ENCODE measurements around the gene PCDHGA4.
"Not testable (repeated sequence)": the region's sequence is repeated elsewhere in the genome, so short reads cannot be mapped to it uniquely, and the experiment has no call there.

PCDHGA4 gene

DNA sequence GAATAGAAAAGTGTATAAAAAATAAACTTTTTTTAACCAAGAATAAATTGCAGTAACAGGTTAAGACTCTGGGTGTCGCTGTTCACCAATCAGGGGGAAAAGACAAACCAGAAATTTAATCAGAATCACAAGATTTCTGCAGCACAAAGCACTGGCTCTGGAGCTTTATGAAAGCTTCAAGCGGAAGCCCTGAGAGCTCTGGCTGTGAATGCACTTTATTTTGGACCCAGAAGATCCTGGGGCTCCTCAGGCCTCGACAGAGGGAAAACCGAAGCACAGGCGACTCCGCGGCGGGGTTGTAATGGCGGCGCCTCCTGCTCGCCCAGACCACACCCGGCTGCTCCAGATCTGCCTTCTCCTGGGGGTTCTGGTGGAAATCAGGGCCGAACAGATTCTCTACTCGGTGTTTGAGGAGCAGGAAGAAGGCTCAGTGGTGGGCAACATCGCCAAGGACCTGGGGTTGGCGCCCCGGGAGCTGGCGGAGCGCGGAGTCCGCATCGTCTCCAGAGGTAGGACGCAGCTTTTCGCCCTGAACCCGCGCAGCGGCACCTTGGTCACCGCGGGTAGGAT, at the start of gene PCDHGA4:
Gene PCDHGA4, plus strand, starts transcription at position 122 of the 570 bp plus-strand sequence. Its CDS starts 87 bp downstream, at position 209.
- no peak for DNase-seq

DNA sequence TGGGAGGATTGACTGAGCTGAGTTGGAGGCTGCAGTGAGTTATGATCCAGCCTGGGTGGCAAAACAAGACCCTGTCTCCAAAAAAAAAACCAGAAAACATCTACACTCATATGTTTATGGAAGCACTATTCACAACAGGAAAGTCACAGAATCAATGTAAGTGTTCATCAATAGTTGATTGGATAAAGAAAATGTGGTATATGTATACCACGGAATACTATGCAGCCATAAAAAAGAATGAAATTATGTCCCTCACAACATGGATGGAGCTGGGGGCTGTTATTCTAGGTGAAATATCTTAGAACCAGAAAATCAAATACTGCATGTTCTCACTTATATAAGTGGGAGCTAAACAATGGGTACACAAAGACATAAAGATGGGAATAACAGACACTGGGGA, 48.2 kb upstream of the PCDHGA4 start:
- no peak for DNase-seq

DNA sequence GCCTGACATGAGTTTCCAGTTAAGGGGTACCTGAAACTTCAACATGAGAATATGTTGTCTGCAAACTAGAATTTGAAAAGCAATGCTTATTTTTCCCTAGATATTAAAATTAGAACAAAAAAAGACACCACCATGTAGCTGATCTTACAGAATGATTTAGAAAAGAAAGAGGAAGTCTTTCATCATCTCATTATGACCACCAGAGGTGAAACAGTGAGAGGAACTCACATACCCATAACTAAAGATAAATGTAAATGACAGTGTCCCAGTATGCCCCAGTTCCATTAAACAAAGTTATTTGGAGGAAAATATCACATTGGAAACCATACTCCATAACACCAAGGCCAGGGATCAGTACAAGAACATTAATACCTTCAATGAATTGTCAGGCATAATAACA, 41.1 kb upstream of the PCDHGA4 start:
- DNase-seq = no peak

DNA sequence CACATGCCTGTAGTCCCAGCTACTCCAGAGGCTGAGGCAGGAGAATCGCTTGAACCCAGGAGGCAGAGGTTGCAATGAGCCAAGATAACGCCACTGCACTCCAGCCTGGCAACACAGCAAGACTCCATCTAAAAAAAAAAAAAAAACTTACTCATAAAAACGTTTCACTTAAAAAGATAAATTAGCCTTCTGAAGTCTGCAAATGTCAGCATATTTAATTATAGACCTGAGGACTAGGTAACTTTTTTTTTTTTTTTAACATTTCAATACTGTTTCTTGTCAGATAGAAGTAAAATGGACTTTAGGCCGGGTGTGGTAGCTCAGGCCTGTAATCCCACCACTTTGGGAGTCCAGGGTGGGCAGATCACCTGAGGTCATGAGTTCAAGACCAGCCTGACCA, 37.9 kb upstream of the PCDHGA4 start:
- not testable (repeated sequence) for DNase-seq

DNA sequence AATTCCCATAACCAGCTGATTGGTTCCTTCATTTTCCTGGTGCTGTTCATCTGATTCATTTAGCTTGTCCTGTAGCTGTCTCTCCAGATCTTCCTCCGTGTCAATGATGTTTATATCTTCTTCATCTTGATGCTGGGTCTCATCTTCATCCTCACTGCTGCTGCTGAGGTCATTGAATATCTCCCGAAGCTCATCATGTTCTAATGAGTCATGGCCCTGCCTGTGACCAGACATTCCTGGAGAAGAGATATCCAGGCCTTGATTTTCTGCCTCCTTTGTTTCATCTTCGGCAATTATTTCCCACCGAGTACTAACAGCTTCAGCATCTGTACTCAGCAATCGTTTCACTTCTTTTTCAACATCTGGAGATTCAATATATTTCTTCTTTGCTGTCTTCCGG, 35.6 kb upstream of the PCDHGA4 start:
- DNase-seq = no peak

DNA sequence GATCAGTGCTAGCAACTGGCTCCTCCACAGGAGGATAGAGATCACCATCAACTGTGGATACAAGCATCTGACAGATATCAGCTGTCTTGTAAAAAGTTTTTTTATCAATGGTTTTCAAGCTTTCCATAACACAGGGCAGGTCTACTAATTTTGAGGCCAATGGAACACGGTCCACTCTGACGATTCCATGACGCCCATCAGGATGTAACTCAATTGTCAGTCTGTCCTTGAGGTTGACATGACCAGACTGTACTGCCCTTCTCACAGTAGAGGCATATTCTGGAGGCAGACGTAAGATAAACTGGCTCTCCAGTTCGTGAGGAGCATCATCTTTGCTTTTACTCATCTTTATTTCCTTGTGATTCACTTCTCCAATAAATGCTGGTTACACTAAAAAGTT, 35.1 kb upstream of the PCDHGA4 start:
- no peak for DNase-seq

DNA sequence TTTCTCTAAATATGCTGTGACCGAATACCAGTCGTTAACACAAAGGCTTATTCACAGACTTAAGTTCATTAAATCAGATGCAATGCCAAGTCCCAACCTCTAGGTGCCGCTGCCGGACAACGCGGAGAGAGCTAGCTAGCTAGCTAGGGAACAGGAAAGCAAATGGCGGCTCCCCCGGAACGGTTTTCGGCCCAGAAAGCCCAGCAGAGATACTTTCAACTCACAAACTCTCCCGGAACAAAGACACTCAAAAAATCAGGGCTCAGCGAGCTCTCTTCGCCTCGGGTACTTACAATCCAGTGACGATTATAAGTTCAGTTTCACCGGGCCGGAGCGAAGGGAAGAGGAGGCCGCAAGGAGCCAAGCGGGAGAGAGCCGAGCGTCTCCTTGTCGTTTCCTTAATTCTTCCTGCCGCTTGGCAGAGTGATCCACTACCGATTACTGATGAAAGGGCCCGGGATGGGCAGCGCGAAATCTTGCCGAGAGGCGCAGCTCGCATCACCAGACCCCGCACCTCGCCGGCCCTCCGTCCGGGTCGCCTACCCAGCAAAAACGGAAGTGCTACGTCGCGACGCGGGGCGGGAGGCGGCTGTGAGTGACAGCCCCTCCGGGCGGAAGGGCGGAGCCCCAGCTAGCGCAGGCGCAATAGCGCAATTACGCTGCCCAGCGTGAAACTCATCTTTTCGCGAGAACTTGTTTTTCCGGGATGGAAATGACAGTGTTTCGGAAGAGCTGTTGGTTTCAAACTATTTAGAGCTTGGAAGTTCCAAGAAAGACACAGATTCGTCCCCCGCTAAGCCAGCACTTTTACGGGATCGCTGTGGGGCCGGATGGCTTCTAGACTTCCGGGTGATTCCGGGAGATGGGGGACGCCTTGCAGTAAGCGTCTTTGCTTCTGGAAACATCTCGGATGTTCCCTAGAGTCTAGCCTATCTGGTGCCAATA, 34.3 kb upstream of the PCDHGA4 start, which contains the start of gene TAF7:
Gene TAF7, minus strand, starts transcription at position 560 of the 945 bp plus-strand sequence. CDS start 740 bp downstream, outside the sequence.
- peak; percentile 76 for DNase-seq

DNA sequence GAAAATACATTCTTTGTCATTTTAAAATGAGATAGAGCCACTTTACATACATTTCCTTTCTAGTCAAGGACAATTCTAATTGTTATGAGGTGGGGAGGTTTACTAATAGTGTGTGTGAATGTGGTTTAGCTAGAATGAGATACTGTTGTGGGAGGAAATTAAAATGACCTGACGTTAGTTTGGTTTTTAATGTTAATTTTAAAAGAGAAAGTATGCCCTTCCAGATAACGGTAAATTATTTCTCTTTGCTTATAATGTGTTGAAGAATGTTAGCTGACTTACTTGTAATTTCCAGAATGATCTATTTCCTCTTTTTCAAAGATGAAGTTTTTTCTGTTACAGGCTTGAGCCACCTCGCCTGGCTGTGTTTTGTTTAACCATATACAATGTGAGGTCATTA, 32.6 kb upstream of the PCDHGA4 start:
- no peak for DNase-seq

DNA sequence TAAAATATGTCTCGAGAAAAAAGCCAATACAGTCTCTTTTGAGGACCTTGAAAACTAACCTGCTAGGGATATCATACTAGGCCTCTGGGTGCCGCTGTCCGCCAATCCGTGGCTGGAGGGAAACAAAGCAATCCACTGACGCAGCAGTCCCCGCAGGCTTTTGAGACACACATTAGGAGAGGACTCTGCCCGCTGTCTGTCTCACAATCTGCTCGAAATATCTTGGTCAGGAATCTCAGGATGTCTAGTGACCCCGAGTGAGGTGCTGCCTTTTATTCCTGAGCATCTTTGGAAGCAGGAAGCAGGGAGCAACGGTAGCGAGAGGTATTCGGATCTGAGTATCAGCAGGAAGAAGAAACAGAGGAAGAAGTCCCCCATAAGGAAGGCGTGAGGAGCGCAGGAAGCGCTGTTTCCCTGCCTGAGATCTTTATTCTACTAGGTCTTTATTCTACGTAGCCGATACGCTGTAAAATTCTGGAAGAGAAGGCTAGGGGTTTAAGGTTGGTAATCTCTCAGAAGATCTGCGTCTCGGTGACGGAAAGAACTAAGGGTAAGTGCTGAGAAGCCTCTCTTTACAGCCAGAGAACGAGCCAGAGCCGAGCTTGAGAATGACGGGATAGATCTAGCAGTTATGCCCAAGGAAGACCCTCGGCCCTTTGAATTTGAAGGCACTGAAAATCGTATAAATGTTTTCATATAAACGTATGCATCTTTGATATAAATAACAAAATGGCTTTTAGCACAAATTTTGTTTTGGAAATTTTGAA, 28.6 kb upstream of the PCDHGA4 start:
- peak; percentile 11 for DNase-seq

DNA sequence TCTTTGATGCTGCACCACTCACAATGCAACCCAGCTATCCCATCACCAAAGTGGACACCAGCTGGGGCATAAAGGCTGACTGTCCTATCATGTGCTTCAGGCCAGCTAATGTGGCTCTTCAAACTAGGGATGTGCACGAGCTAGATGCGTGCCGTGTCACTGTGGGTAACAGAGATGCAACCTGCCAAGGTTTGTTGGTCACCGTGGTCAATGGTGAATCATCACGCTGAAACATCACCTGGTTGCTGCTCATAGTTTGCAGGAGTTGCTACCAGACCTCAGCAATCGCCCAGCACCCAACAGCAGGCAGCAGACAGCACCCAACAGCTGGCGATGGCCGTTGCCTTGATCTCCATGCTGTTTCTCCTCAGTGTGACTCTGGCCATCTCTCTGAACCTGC, 26.6 kb upstream of the PCDHGA4 start:
- DNase-seq = no peak

DNA sequence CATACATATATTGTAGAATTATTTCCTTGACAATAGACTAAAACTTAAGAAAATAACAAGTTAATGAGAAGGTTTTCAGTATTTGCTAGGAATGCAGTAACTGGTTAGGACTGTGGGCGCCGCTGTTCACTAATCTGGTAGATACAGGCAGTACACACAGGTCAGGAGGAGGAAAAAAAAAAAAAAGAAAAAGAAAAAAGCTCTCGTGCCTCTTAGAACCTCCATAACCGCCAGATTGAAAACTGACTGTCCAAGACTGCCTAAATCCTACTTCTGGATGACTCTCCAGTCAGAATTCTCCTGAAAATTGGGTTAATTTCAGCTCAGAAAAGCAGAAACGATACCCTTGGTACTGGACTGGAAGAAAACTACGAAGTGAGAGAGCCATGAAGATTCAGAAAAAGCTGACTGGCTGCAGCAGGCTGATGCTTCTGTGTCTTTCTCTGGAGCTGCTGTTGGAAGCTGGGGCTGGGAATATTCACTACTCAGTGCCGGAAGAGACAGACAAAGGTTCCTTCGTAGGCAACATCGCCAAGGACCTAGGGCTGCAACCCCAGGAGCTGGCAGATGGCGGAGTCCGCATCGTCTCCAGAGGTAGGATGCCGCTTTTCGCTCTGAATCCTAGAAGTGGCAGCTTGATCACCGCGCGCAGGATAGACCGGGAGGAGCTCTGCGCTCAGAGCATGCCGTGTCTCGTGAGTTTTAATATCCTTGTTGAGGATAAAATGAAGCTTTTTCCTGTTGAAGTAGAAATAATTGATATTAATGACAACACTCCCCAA, 24.3 kb upstream of the PCDHGA4 start, which contains the start of gene PCDHGA1:
Gene PCDHGA1, plus strand, starts transcription at position 216 of the 782 bp plus-strand sequence.
- peak; percentile 34 for DNase-seq

DNA sequence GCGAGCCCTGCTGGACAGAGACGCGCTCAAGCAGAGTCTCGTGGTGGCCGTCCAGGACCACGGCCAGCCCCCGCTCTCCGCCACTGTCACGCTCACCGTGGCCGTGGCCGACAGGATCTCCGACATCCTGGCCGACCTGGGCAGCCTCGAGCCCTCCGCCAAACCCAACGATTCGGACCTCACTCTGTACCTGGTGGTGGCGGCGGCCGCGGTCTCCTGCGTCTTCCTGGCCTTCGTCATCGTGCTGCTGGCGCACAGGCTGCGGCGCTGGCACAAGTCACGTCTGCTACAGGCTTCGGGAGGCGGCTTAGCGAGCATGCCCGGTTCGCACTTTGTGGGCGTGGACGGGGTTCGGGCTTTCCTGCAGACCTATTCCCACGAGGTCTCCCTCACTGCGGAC, 22.2 kb upstream of the PCDHGA4 start:
- DNase-seq = not testable (repeated sequence)

DNA sequence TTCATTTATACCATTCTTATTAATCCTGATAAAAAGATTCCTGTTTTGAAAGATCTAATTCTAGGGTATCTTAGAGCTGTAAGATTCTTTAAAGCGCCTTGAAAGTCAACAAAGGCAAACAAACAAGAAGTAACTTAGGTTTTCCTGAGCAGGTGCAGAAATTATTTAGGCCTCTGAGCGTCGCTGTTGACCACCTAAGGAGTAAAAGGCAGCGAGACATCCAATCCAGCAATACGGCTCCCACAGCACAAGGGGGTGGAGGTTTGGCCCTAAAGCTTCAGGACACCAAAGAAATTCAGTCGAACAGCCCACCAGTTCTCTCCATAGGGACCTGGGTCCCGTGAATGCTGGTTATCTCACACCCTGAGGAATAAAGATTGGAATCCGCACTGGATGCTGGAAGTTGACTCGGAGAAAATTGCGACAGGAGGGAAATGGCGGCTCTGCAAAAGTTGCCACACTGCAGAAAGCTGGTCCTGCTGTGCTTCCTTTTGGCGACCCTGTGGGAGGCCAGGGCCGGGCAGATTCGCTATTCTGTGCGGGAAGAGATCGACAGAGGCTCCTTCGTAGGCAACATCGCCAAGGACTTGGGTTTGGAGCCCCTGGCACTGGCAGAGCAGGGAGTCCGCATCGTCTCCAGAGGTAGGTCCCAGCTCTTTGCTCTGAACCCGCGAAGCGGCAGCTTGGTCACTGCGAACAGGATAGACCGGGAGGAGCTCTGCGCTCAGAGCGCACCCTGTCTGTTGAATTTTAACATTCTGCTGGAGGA, 16.1 kb upstream of the PCDHGA4 start, which contains the start of gene PCDHGA2:
Gene PCDHGA2, plus strand, starts transcription at position 223 of the 769 bp plus-strand sequence.
- no peak for DNase-seq

DNA sequence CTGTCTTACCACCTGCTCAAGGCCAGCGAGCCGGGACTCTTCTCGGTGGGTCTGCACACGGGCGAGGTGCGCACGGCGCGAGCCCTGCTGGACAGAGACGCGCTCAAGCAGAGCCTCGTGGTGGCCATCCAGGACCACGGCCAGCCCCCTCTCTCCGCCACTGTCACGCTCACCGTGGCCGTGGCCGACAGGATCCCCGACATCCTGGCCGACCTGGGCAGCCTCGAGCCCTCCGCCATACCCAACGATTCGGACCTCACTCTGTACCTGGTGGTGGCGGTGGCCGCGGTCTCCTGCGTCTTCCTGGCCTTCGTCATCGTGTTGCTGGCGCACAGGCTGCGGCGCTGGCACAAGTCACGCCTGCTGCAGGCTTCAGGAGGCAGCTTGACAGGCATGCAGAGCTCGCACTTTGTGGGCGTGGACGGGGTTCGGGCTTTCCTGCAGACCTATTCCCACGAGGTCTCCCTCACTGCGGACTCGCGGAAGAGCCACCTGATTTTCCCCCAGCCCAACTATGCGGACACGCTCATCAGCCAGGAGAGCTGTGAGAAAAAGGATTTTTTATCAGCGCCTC, 14.0 kb upstream of the PCDHGA4 start:
- DNase-seq = not testable (repeated sequence)

DNA sequence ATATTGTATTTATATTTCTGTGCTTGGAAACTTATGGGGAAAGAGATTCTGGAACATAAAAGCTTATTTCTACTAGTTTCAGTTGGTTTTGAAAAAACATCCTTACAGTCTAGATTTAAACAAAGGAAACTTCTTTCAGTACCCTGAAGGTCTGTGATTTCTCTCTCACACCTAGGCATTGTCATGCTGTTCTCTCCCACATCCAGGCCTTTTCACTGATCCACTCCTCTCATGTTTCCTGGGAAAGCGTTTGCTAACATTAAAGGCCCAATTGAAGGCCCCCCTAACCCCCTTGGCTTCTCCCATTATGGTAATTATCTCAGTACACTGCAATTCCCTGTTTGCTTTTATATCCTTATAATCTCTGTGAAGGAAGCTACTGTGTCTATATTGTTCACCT, 12.0 kb upstream of the PCDHGA4 start:
- DNase-seq = no peak

DNA sequence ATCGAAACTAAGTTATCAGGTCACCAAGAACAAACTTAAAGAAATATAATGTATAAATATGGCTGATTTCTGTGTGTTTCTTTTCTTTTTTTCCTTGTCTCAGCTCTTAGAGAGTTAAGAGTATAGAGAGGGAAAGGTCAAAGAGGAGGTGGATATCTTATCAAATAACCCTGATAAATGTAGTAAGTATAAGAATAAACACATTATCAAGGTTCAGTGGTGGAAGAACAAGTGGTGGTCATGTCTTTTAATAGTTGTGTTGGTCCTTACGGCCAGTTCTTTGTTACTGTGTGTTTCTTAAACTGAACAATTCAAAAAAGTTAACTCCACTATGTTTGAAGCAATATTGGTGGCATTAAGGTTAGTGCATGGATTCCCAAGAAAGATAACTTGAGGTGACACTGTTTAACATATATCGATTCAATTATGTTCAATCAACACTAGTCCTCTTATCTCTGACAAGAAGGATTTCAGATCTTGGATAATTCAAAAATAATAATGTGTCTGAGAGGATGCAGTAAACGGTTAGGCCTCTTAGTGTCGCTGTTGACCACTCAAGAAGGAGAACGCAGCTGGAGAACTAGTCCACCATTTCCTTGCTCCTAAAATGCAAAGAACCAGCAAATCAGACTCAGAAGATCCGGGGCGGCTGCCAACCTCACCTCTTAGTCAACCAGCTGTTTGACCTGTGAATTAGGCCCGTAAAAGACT, 11.4 kb upstream of the PCDHGA4 start, which contains the start of gene PCDHGA3:
Gene PCDHGA3, plus strand, starts transcription at position 588 of the 711 bp plus-strand sequence. CDS start 205 bp downstream, outside the sequence.
- DNase-seq = no peak

DNA sequence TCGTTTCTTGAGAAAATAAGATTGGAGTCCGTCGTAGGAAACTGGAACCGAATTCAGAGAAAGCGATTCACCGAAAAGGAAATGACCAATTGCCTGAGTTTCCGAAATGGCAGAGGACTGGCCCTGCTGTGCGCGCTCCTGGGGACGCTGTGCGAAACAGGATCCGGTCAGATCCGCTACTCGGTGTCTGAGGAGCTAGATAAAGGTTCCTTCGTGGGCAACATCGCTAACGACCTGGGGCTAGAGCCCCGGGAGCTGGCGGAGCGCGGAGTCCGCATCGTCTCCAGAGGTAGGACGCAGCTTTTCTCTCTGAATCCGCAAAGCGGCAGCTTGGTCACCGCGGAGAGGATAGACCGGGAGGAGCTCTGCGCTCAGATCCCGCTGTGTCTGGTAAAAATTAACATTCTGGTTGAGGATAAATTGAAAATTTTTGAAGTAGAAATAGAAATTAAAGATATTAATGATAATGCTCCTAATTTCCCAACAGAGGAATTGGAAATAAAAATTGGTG, 10.8 kb upstream of the PCDHGA4 start:
- no peak for DNase-seq

DNA sequence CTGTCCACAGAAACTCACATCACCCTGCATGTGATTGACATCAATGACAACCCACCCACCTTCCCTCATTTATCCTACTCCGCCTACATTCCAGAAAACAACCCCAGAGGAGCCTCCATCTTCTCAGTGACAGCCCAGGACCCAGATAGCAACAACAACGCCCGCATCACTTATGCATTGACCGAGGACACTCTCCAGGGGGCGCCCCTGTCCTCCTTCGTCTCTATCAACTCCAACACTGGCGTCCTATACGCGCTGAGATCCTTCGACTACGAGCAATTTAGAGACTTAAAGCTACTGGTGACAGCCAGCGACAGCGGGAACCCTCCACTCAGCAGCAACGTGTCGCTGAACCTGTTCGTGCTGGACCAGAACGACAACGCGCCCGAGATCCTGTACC, 9.5 kb upstream of the PCDHGA4 start:
- DNase-seq = no peak

DNA sequence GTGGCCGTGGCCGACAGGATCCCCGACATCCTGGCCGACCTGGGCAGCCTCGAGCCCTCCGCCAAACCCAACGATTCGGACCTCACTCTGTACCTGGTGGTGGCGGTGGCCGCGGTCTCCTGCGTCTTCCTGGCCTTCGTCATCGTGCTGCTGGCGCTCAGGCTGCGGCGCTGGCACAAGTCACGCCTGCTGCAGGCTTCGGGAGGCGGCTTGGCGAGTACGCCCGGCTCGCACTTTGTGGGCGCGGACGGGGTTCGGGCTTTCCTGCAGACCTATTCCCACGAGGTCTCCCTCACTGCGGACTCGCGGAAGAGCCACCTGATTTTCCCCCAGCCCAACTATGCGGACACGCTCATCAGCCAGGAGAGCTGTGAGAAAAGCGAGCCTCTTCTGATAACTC, 8.8 kb upstream of the PCDHGA4 start:
- not testable (repeated sequence) for DNase-seq

Data from NCI-H446 treated with DMSO at 0.1 percent for 48 hours (cell line).